Heart left ventricle (tissue), 16 donors: Measurements from ENCODE around the gene ERBB2. TPM values are rescaled to one million over a fixed set of nuclear protein-coding genes. Genes with fewer than 3 reads are reported as not detected.

Experiments
- ATAC-seq, 4 donors: fragments of 200-7000 bp; cut with Tn5 transposase; one replicate each; pipeline ENCODE4 v1.9.1; 2020 to 2022; ENCODE audit warnings: moderate library complexity in 4 of 4, mild to moderate bottlenecking in 3 of 4, moderate number of reproducible peaks in 1 of 4
- DNase-seq, 5 donors: peaks; one replicate each; pipeline ENCODE4 v3.0.0-alpha.2; 2020
- H3K27ac ChIP-seq, 12 donors: fragments of 200-600 bp; sonication (generic) in 4 of 12; one replicate each; pipeline versions ENCODE4 v1.5.0 to v1.8.0; 2016 to 2022; ENCODE audit warnings: mild to moderate bottlenecking in 2 of 12
- H3K27me3 ChIP-seq, 9 donors: fragments of 200-600 bp; sonication (generic) in 2 of 9; one replicate each; pipeline versions ENCODE4 v1.5.1 to v1.8.0; 2016 to 2022; ENCODE audit warnings: mild to moderate bottlenecking in 3 of 9
- H3K36me3 ChIP-seq, 9 donors: fragments of 200-600 bp; sonication (generic) in 2 of 9; one replicate each; pipeline versions ENCODE4 v1.5.0 to v1.8.0; 2018 to 2022; ENCODE audit warnings: mild to moderate bottlenecking in 2 of 9
- H3K4me1 ChIP-seq, 12 donors: fragments of 200-600 bp; sonication (generic) in 4 of 12; one replicate each; pipeline versions ENCODE4 v1.5.0 to v1.8.0; 2016 to 2022; ENCODE audit warnings: mild to moderate bottlenecking in 3 of 12
- H3K4me3 ChIP-seq, 12 donors: fragments of 200-600 bp; sonication (generic) in 4 of 12; one replicate each; pipeline versions ENCODE4 v1.5.0 to v1.8.0; 2017 to 2022; ENCODE audit warnings: mild to moderate bottlenecking in 9 of 12, moderate library complexity in 4 of 12
- H3K9me3 ChIP-seq, 12 donors: fragments of 200-600 bp; sonication (generic) in 4 of 12; one replicate each; pipeline versions ENCODE4 v1.5.0 to v1.8.0; 2016 to 2022; ENCODE audit warnings: mild to moderate bottlenecking in 1 of 12
- POLR2A ChIP-seq, 2 donors: fragments of 450-650 bp; IDR thresholded peaks; one replicate each; pipeline ENCODE4 v1.6.1; 2017; ENCODE audit warnings: antibody characterized with exemption in 2 of 2, mild to moderate bottlenecking in 2 of 2, moderate library complexity in 2 of 2
- WGBS, 4 donors: extraction: QIAGEN DNeasy Blood & Tissue Kit in 2 of 4; methylation state at CpG; one replicate each; pipeline versions ENCODE4 v1.1.5 to v1.1.7; 2013 to 2018; 5-methylcytosine and 5-hydroxymethylcytosine counted together
- intact Hi-C, 10 donors: fragments of 100-400 bp; cut with DNase I; formaldehyde crosslinking; loops; one replicate each; pipeline versions ENCODE4 v1.11.1 to v1.14.2; 2022
- polyA plus RNA-seq, 2 donors: library from polyadenylated mRNA; stranded (reverse); fragments of 200-250 nt; gene quantifications; one replicate each; pipeline ENCODE4 v1.2.3, GENCODE V29; 2013
- total RNA-seq, 9 donors: library from RNA; depleted of rRNA in 2 of 9; stranded (reverse); fragments of >200 nt in 2 of 9; fragmentation: NEBNext Ultra II Directional in 3 of 9; extraction: Animal tissue kit (Norgen Biotek cat#: 25700) in 3 of 9; gene quantifications; one replicate each; pipeline versions ENCODE4 v1.1.0 to v1.2.4, GENCODE V29; 2016 to 2023
- TF ChIP-seq, protein P1 (sequence below), 12 donors: fragments of 200-600 bp; sonication (generic) in 4 of 12; IDR thresholded peaks; one replicate each; pipeline versions ENCODE4 v1.5.0 to v1.8.0; 2018 to 2022; ENCODE audit warnings: antibody characterized with exemption in 12 of 12, mild to moderate bottlenecking in 5 of 12
- donor health status: ischemic (EF 13 %, LVEDD 7.1; RV severe dilation, severe dysfunction).
- donor health status: healthy with polysubstance abuse.
- donor health status: DM: no; HTN: yes; CAD: no.
- donor health status: DM: no; HTN: no; CAD: no.
- donor health status: ischemic (EF 25% LVEDD 6.9; RV normal size, moderate dysfunction).
- donor health status: ischemic (EF 25% LVEDD 5.7; RV mildly dilated, moderate dysfunction).
- donor health status: healthy.
- donor health status: DM: yes; HTN: yes; CAD: no.
- donor health status: ischemic (EF 35%, LVEDD 5.7; RV mildly dilated, moderate dysfunction).
- donor health status: nonischemic (EF 11% LVEDD 7.7; RV severe dilation, severe dysfunction).
- donor health status: DM: yes; HTN: yes; CAD: no.
- donor health status: PGD.
- donor health status: ischemic (EF 29% LVEDD 5.4; RV normal size, mild dysfunction).
- donor health status: nonischemic (EF 23%, LVEDD 6.1; RV moderate dilation, normal function).

ERBB2 gene
- total and polyA plus RNA-seq, 11 donors, result 29.7 to 95.1 (median 77.4) TPM

DNA sequence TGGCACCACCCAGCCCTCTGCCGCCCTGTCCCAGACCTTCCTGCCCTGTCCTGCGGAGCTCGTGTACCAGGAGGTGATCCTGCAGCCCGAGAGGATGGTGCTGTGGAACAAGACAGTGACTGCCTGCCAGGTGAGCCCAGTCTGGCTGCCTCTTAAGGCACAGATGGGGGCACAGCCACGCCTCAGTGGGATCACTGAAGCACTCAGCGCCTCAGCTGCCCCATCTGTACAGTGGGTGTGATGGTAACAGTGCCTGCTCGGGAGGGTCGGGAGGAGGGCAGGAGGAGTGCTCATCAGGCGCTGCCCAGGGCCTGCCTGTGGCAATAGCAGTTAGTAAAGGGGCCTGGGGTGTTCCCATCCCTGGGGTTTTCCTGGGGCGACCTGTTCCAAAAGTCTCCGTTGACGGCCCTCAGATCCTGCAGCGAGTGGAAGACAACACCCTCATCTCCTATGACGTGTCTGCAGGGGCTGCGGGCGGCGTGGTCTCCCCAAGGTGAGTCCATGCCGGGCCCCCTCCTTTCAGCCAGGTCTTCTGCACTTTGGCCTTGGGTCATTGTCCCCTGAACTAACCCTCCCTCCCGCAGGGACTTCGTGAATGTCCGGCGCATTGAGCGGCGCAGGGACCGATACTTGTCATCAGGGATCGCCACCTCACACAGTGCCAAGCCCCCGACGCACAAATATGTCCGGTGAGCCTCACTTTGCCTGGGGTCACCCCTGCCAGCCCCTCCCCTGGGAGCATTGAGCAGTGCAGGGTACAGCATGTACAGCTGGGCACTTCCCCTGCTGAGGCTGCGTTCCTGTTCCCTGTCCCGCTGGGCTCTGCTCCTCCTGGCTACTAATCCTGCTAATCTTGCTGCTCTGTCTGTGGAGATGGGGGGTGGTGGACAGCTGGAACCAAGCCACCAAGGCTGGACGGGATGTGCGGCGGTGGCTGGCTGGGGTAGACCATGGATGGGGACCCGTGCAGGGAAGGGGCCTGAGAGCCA, 39.2 kb upstream of the ERBB2 start:
- ATAC-seq (peak in 3 of 4 donors; percentile 23 to 38 (median 29)), DNase-seq (peak in 1 of 5 donors; percentile 73)
- peaks cover 0 to 49% (median 11%) of the 10 kb centered on the region in 9 donors for H3K36me3 ChIP-seq
- peak overlapping the region; percentile 40 to 99 (median 84) for H3K27ac ChIP-seq
- H3K9me3 ChIP-seq, result no peaks in the 10 kb centered on the region
- H3K27me3 ChIP-seq, result peaks cover 0 to 1% (median 0%) of the 10 kb centered on the region in 9 donors
- H3K4me3 ChIP-seq, result peak overlapping the region in 2 of 12 donors; percentile 1 to 19
- WGBS, 4 donors, result 63 to 76% (median 71%) methylated on average over 32 to 35 of the region's 35 CpGs
- intact Hi-C loops, result loop anchor here in 1 of 10 donors (10.0 kb wide), 1 partner anchor 654 kb away; no protein-coding TSS in a partner anchor
- H3K4me1 ChIP-seq, result peaks cover 13 to 85% (median 58%) of the 10 kb centered on the region in 12 donors
- peak in 1 of 2 donors; percentile 11 for TF ChIP-seq POLR2A (IDR thresholded peaks at IDR 0.05)
- TF ChIP-seq, protein P1, sequence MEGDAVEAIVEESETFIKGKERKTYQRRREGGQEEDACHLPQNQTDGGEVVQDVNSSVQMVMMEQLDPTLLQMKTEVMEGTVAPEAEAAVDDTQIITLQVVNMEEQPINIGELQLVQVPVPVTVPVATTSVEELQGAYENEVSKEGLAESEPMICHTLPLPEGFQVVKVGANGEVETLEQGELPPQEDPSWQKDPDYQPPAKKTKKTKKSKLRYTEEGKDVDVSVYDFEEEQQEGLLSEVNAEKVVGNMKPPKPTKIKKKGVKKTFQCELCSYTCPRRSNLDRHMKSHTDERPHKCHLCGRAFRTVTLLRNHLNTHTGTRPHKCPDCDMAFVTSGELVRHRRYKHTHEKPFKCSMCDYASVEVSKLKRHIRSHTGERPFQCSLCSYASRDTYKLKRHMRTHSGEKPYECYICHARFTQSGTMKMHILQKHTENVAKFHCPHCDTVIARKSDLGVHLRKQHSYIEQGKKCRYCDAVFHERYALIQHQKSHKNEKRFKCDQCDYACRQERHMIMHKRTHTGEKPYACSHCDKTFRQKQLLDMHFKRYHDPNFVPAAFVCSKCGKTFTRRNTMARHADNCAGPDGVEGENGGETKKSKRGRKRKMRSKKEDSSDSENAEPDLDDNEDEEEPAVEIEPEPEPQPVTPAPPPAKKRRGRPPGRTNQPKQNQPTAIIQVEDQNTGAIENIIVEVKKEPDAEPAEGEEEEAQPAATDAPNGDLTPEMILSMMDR (IDR thresholded peaks at IDR 0.05), result no peak

DNA sequence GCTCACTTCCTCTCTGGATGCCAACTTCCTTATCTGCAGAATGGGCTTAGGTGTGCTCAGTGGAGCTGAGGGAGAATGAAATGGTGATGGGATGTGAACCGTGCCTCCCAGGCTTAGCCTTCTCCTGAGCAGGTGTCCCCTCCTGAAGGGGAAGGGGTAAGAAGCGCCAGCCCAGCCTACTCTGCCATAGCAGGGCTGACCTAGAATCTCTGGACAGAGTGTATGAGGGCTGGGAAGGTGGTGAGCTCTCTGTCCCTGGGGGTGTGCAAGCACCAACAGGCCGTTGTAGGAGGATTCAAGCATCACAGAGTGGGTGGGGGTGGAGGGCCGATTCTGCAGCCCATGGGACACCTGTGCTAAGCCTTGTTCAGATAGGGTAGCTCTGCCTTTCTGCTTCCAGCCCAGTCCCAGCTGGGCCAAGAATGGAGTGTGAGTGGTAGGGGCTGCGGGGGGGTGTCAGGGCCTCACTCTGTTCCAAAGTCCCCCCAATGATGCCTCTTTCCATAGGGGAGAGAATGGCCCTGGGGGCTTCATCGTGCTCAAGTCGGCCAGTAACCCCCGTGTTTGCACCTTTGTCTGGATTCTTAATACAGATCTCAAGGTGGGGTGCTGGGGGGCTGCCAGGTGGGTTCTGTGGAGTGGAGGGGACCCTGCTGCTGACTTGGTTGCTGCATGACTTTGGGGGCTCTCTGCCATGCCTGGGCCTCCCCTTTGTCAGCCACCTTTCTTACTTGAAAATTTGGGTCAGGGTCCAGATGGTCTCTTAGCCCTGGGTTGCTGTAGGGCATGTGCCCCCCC, 37.9 kb upstream of the ERBB2 start:
- DNase-seq (no peak), ATAC-seq (no peak)
- Histone ChIP-seq H3K27ac (peak overlapping the region in 11 of 12 donors; percentile 54 to 99 (median 95)), H3K4me3 (no peak overlapping the region), H3K9me3 (no peaks in the 10 kb centered on the region), H3K27me3 (peaks cover 0 to 6% (median 0%) of the 10 kb centered on the region in 9 donors), H3K4me1 (peaks cover 13 to 89% (median 60%) of the 10 kb centered on the region in 12 donors), H3K36me3 (peaks cover 0 to 44% (median 11%) of the 10 kb centered on the region in 9 donors)
- 72 to 84% (median 81%) methylated on average over 7 to 8 of the region's 8 CpGs for WGBS, 4 donors
- intact Hi-C loops, result loop anchor here in 1 of 10 donors (10.0 kb wide), 1 partner anchor 653 kb away; no protein-coding TSS in a partner anchor
- no peak for TF ChIP-seq POLR2A (IDR thresholded peaks at IDR 0.05)
- TF ChIP-seq, protein P1 (IDR thresholded peaks at IDR 0.05), result no peak

DNA sequence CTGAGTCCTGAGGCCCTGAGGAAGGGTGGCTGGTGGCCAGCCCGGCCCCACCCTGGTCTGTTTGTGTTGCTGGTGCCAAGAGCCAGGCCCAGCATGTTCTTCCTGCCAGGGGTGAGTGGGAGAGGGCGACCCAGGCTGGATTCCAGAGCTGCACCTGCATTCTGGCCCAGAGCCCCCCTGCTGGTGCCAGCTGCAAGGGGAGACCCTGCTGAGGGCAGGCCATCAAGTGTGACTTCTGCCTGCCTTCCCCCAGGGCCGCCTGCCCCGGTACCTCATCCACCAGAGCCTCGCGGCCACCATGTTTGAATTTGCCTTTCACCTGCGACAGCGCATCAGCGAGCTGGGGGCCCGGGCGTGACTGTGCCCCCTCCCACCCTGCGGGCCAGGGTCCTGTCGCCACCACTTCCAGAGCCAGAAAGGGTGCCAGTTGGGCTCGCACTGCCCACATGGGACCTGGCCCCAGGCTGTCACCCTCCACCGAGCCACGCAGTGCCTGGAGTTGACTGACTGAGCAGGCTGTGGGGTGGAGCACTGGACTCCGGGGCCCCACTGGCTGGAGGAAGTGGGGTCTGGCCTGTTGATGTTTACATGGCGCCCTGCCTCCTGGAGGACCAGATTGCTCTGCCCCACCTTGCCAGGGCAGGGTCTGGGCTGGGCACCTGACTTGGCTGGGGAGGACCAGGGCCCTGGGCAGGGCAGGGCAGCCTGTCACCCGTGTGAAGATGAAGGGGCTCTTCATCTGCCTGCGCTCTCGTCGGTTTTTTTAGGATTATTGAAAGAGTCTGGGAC, 37.1 kb upstream of the ERBB2 start:
- H3K4me1 ChIP-seq, result peaks cover 13 to 92% (median 66%) of the 10 kb centered on the region in 12 donors

More for the DNA sequence above, 37.1 kb upstream of the ERBB2 start:
- Histone ChIP-seq H3K4me3 (peak overlapping the region in 2 of 12 donors; percentile 72 to 78), H3K36me3 (peaks cover 0 to 39% (median 11%) of the 10 kb centered on the region in 9 donors), H3K27ac (peak overlapping the region in 11 of 12 donors; percentile 85 to 99 (median 96)), H3K27me3 (peaks cover 0 to 11% (median 0%) of the 10 kb centered on the region in 9 donors), H3K9me3 (no peaks in the 10 kb centered on the region)
- WGBS, 4 donors, result 69 to 77% (median 76%) methylated on average over 14 to 22 of the region's 22 CpGs
- intact Hi-C loops, result loop anchor here in 1 of 10 donors (10.0 kb wide), 1 partner anchor 652 kb away; no protein-coding TSS in a partner anchor
- ATAC-seq, result no peak
- no peak for DNase-seq
- TF ChIP-seq, protein P1 (IDR thresholded peaks at IDR 0.05), result no peak
- TF ChIP-seq POLR2A (IDR thresholded peaks at IDR 0.05), result no peak
